Frontal cortex (tissue), 4 donors: ENCODE results near the gene LRIT2. TPM values are rescaled to one million over a fixed set of nuclear protein-coding genes. Genes with fewer than 3 reads are reported as not detected.

ENCODE experiments used
- DNase-seq, 2 donors: peaks; one replicate each; pipeline ENCODE4 v3.0.0; 2012; ENCODE audit warnings: low spot score in 2 of 2
- FAIRE-seq: peaks from 2 replicates; lab custom pipeline; 2012; peaks lifted over from hg19 to GRCh38; lab: Jason Lieb, UNC
- total RNA-seq: library from RNA; depleted of rRNA; stranded (reverse); fragments of >200 nt; gene quantifications from one replicate; pipeline ENCODE4 v1.2.3, GENCODE V29; 2014
- donor health status: control.
- donor health status: control.
- donor health status: control.

LRIT2 gene
- total RNA-seq, 1 donor from 2014 or later = not detected

- FAIRE-seq (no peak), DNase-seq (no peak)
Measured at GRCh38 chr10:84243759-84244158, 18.4 kb upstream of the LRIT2 start.

GRCh38 chr10:84241185-84241790 lies 15.9 kb upstream of the LRIT2 start, which contains the start of gene LRIT1:
Gene LRIT1 (minus strand): TSS chr10:84241546. CDS start chr10:84241439, 107 bp downstream.
- FAIRE-seq = no peak
- DNase-seq = no peak

GRCh38 chr10:84238909-84239308 lies 13.6 kb upstream of the LRIT2 start:
- DNase-seq (no peak), FAIRE-seq (no peak)

DNA sequence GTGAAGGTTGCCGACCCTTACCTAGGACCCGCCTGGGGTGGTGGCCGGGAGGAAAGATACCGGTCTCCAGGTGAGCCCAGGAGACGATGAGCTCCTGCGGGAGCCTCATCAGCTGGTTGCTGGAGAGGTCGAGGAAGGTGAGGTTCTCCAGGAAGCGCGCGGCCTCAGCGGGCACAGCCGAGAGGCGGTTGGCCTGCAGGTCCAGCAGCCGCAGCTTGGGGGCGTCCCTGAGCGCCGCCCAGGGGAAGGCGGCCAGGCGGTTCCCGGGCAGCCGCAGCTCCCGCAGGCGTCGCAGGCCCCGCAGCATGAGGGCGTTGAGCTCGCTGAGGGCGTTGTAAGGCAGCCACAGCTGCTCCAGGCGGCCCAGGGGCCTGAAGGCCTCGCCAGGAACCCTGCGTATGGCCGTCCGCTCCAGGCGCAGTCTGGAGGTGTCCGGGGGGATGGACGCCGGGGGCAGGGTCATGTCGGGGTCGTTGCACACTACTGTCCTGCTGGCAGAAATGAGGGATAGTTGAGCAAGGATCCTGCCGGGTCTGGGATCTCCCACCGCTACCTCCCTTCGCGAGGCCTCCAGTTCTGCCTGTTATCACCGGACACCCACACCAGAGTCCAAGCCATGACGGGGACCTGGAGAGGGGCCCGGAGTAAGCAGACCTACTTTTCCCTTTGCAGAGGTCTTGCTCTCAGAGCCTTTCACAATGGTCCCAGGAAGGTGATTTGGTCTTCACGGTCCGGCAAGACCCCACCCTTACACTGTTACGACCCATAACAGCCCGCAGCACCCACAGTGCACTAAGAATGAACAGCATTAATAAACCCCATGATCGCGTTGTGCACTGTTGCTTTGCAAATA lies 12.1 kb upstream of the LRIT2 start:
- DNase-seq = no peak

DNA sequence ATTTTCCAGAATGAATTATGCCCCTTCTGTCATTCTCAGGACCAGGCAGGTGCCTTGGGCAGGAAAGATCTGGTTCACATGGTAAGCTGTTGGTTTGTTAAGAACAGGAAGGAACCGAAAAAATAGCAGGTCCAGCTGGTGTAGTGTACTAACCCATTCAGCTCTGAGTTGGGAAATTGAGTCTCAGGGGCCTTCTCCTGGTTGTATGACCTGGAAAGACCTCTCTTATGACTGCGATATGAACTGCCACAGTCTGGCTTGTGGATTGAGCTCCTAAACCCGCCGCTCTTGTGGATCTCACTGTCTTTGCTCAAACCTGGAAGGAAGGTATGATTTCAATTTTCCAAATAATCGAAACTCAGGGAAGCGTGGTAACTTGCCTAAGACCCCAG lies 11.5 kb upstream of the LRIT2 start:
- no peak for FAIRE-seq
- no peak for DNase-seq

More for the DNA sequence above, 12.1 kb upstream of the LRIT2 start:
- no peak for FAIRE-seq

GRCh38 chr10:84235096-84235495 lies 9.8 kb upstream of the LRIT2 start:
- DNase-seq = no peak
- FAIRE-seq = no peak

- no peak for DNase-seq
- FAIRE-seq = no peak
Measured at GRCh38 chr10:84234479-84234878, 9.1 kb upstream of the LRIT2 start.

DNA sequence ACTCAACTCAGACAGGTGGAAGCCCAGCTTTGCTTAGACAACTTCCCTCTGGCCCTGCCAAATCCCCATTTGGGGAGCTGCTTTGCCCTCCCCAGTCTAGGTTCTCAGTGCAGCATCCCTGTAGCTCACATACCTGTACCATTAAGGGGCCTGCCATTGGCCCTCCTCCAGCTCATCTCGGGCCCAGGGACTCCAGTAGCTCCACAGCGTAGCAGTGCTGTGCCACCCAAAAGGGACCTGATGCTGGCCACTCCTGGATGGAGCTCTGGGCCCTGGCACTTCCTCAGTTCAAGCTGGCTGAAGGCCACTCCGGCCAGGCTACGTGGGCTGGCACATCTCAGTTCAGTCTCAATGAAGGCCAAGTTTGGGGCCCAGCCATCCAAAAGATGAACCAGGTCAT lies 8.6 kb upstream of the LRIT2 start:
- FAIRE-seq (no peak), DNase-seq (no peak)

DNA sequence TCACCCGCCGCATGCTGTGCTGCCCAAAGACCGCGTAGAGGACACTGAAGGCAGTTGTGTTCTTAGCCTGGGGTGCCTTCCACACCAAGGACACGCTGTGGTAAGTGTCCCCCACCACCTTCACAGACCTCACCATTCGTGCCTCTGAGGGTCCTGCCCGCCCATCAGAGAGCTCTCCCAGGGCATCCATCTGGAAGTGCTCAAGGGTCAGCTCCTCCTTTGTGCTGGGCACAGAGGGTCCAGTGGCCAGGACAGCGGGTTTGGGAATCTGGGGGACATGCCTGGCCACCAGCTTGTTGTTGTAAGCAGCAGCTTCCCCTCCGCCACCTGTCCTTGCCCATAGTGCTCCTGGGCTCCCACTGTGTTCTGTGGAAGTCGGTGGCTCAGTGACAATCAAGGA lies 7.0 kb upstream of the LRIT2 start:
- FAIRE-seq (no peak), DNase-seq (no peak)

DNA sequence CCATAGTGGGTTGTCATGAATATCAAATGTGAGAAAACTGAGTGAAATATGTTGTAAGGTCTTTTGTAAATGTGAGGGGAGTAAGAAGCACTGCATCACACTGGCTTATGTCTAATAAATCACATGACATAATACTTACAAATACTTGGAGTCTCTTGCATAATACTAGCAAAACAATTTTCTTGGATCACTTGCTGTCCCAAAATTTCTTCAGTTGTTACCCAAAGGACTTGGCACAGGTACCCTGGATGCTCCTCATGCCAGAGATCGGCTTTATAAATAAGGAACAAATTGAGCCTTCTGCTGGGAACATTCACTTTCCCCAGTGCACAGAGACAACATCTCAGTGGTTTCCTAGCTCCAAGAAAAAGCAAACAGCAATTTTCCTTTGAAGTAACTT lies 5.0 kb upstream of the LRIT2 start:
- DNase-seq = no peak
- FAIRE-seq = no peak

DNA sequence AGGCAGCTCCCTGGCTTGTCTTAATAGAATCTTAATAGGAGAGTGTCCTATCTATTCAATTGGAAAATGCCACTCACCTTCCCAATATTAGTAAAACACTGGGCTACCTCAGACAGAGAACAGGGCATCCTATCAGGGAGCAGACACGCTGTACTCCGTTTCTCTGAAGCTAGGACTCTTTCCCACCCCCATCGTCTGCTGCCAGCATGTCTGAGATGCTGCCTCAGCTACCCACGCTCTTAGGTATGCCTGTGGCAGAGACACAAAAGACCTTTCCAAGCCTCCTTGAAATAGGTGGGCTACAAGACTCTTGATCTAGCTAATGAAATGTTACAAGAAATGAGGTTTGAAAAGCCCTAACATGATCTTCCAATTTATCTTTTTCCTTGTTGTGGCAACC lies 2.5 kb upstream of the LRIT2 start:
- FAIRE-seq (no peak), DNase-seq (no peak)

GRCh38 chr10:84226616-84227015 lies 1.3 kb upstream of the LRIT2 start:
- no peak for FAIRE-seq

DNA sequence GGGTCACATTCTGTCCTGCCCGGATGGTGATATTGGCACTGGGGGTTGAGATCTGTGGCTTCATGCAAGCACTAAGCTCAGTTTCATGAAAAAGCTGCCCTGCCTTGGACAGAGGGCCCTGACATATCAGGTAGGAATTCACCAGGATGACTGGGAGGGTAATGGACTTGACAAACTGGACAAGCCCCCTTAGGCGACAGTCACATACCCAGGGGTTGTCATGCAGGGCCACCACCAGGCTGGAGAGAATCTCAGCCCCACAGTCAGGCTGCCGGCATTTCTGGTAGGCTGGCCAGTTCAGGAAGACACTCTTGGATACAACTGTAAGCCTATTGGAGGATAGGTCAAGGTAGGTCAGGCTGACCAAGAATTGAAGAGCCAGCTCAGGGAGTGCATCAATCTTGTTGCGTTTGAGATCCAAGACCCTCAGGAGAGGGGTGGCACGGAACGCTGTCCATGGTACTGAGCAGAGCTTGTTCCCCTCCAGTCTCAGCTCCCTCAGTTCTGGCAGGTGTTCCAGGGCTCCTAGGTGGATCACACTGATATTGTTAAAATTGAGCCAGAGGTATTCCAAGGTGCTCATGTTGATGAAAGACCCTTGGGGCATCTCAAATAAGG lies 824 bp downstream of the LRIT2 start:
- DNase-seq = no peak
- FAIRE-seq = no peak

More at GRCh38 chr10:84226616-84227015, 1.3 kb upstream of the LRIT2 start:
- DNase-seq = no peak

DNA sequence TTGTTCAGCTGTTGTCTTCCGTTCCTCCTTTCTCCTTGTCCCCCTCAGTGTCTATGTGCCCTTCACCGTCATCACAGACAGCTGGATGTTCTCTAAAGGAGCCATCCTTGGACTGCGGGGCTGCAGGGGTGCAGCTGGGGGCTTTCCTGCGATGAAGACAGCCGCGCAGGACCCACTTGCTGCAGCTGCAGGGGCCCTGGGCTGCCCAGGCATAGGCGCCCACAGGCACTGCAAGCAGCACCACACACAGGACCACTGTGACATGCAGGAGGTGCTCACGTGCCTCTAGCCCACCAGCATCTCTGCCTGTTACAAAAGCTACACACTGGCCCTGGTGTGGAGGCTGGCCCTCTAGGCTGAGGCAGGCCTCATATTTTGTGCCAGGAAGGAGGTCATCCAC lies 3.4 kb downstream of the LRIT2 start:
- DNase-seq = no peak
- no peak for FAIRE-seq

- no peak for DNase-seq
- FAIRE-seq = no peak
Measured at GRCh38 chr10:84217746-84218145, 7.6 kb downstream of the LRIT2 start.

DNA sequence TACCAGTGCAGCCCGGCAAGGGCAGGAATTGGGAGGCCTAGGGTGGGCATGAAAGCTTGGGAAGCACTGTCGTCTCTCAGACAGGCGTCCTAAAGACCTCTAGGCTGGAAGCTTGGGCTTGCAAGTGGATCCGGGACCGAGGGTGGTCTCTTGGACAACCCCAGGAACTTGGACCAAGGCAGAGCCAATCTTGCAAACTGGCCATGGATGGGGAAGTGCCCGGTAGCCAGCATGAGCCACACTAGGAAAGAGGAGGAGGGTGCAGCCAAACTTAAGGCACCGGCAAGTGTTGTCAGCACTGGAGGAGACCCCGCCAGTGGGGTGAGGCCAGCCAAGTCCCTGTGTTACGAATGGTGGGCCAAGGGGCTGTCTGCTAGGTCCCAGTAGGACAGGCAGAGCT lies 8.5 kb downstream of the LRIT2 start:
- FAIRE-seq (no peak), DNase-seq (no peak)

- FAIRE-seq = no peak
- no peak for DNase-seq
Measured at GRCh38 chr10:84214612-84215235, 10.6 kb downstream of the LRIT2 start.

DNA sequence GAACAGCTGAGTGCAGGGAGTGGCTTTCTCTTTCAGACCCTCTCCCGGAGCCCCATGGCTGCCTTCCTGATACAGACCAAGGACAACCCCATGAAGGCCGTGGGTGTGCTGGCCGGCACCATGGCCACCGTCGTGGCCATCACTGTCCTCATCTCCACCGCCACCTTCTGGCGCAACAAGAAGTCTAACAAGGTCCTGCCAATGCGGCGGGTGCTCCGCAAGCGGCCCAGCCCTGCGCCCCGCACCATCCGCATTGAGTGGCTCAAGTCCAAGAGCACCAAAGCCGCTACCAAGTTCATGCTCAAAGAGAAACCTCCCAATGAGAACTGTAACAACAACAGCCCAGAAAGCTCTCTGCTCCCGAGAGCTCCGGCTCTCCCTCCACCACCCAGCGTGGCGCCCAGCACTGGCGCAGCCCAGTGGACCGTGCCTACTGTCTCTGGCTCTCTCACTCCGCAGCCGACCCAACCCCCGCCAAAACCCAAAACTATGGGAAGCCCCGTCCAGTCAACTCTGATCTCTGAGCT lies 11.2 kb downstream of the LRIT2 start:
- DNase-seq (no peak), FAIRE-seq (no peak)

DNA sequence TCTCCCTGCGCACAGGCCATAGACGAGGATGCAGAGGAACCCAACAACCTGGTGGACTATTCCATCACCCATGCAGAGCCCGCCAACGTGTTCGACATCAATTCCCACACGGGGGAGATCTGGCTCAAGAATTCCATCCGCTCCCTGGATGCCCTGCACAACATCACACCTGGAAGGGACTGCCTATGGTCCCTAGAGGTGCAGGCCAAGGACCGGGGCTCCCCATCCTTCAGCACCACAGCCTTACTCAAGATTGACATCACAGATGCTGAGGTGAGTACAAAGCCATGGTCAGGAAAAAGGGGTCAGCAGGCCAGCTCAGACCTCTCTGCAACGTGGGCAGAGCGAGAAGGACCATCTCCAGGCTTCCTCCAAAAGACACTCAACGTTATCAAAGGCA lies 12.3 kb downstream of the LRIT2 start:
- FAIRE-seq = no peak
- no peak for DNase-seq

DNA sequence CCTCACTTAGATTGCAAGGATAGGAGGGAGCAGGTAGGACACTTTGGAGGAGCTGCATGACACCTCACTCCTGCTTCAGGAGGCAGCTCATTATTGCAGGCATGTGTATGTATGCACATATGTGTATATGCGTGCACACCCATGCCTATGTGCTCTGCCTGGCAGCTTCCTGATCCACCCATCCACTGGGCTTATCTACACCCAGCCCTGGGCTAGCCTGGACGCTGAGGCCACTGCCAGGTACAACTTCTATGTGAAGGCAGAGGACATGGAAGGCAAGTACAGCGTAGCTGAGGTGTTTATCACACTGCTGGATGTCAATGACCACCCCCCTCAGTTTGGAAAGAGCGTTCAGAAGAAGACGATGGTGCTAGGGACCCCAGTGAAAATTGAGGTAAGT lies 13.3 kb downstream of the LRIT2 start:
- no peak for FAIRE-seq

More for the DNA sequence above, 13.3 kb downstream of the LRIT2 start:
- DNase-seq = no peak
